K562 (cell line): ENCODE data around the gene CSAD. TPM values are rescaled to one million over a fixed set of nuclear protein-coding genes. Genes with fewer than 3 reads are reported as not detected.

ENCODE experiments used
- ATAC-seq: fragments of 200-7000 bp; cut with Tn5 transposase; 3 replicates; pipeline ENCODE4 v1.9.1; 2020; ENCODE audit warnings: moderate library complexity
- BruUV-seq: library from RNA; stranded (reverse); fragments of 400-500 nt; replicated peaks from 2 replicates; lab custom pipeline; 2021; lab: Mats Ljungman, UMichigan
- CTCF ChIA-PET: fragments of 300-600 bp; formaldehyde crosslinking; extraction: SDS; loops from one replicate; lab custom pipeline; 2021; ENCODE audit warnings: low intra/inter-chr PET ratio; lab: Yijun Ruan, JAX
- POLR2A ChIA-PET: fragments of 300-600, 350-650 bp; sonication (Branson Sonifier 250); formaldehyde crosslinking; extraction: SDS; loops from one replicate; lab custom pipeline; 2021; ENCODE audit warnings: antibody characterized with exemption, inconsistent platforms; lab: Yijun Ruan, JAX
- DNase-seq, 4 experiments: peaks; one replicate each; pipeline versions ENCODE4 v3.0.0 to v3.0.0-alpha.2; 2011 to 2018; ENCODE audit warnings: low spot score in 3 of 4, mixed read lengths in 3 of 4; ENCODE audit errors: extremely low read depth in 1 of 4
- FAIRE-seq: peaks from 2 replicates; lab custom pipeline; 2011; peaks lifted over from hg19 to GRCh38; lab: Jason Lieb, UNC
- H2AFZ ChIP-seq: 2 replicates; pipeline ENCODE4 v1.6.0; 2011; ENCODE audit warnings: low read depth, low read length, control low read depth, inconsistent platforms
- H3K27ac ChIP-seq: fragments of 200-600 bp; 3 replicates; pipeline ENCODE4 v1.8.0; 2011; ENCODE audit warnings: low read depth, mild to moderate bottlenecking, control low read depth, inconsistent platforms, low read length, moderate library complexity, mixed read lengths; ENCODE audit errors: extremely low read depth
- H3K27me3 ChIP-seq, 2 experiments: fragments of 300-600 bp in 1 of 2; 2 replicates in 1 of 2; 3 replicates in 1 of 2; pipeline versions ENCODE4 v1.6.0 to v1.8.0; 2011; ENCODE audit warnings: inconsistent platforms in 2 of 2, low read length in 2 of 2, mild to moderate bottlenecking in 1 of 2, mixed read lengths in 1 of 2, moderate library complexity in 1 of 2; ENCODE audit not compliant: control insufficient read depth in 2 of 2, insufficient read depth in 2 of 2
- H3K36me3 ChIP-seq: fragments of 300-600 bp; 3 replicates; pipeline ENCODE4 v1.8.0; 2011; ENCODE audit warnings: mild to moderate bottlenecking, low read length, inconsistent platforms; ENCODE audit not compliant: control insufficient read depth, insufficient read depth
- H3K4me1 ChIP-seq, 2 experiments: fragments of 200-600 bp in 1 of 2; replicated peaks in 1 of 2; 2 replicates in 1 of 2; 3 replicates in 1 of 2; pipeline versions ENCODE4 v1.5.1 to v1.8.0; 2011; ENCODE audit warnings: inconsistent platforms in 2 of 2, low read length in 2 of 2, mild to moderate bottlenecking in 1 of 2, mixed read lengths in 1 of 2, moderate library complexity in 1 of 2; ENCODE audit not compliant: control insufficient read depth in 2 of 2, insufficient read depth in 2 of 2
- H3K4me2 ChIP-seq: 2 replicates; pipeline ENCODE4 v1.6.1; 2011; ENCODE audit warnings: low read length, control low read depth, inconsistent platforms, mixed read lengths; ENCODE audit not compliant: insufficient read depth
- H3K4me3 ChIP-seq: fragments of 200-600 bp; sonication (generic), shearing (Covaris generic); 2 replicates; pipeline ENCODE4 v1.5.1; 2016; ENCODE audit warnings: control low read depth, inconsistent platforms
- H3K79me2 ChIP-seq: fragments of 200-600 bp; 3 replicates; pipeline ENCODE4 v1.8.0; 2011; ENCODE audit warnings: low read length, inconsistent platforms; ENCODE audit not compliant: control insufficient read depth, insufficient read depth
- H3K9ac ChIP-seq, 2 experiments: 2 replicates each; pipeline versions ENCODE4 v1.6.0 to v1.6.1; 2011; ENCODE audit warnings: low read depth in 2 of 2, low read length in 2 of 2, control low read depth in 1 of 2, inconsistent platforms in 1 of 2, mild to moderate bottlenecking in 1 of 2, mixed read lengths in 1 of 2; ENCODE audit not compliant: insufficient read depth in 1 of 2
- H3K9me1 ChIP-seq: one replicate; pipeline ENCODE4 v1.6.0; 2011; ENCODE audit warnings: inconsistent platforms, mild to moderate bottlenecking, low read length, moderate library complexity; ENCODE audit not compliant: control insufficient read depth, insufficient read depth
- H3K9me3 ChIP-seq: replicated peaks from 2 replicates; pipeline ENCODE4 v1.5.1; 2011; ENCODE audit warnings: low read depth, low read length, inconsistent platforms; ENCODE audit not compliant: control insufficient read depth, insufficient read depth
- H4K20me1 ChIP-seq: replicated peaks from 2 replicates; pipeline ENCODE4 v1.6.1; 2011; ENCODE audit warnings: low read length, inconsistent platforms, mixed read lengths; ENCODE audit not compliant: control insufficient read depth, insufficient read depth
- C11orf30 ChIP-seq: fragments of 450-650 bp; IDR thresholded peaks from 2 replicates; pipeline ENCODE4 v1.6.1; 2016; ENCODE audit warnings: low read depth, mild to moderate bottlenecking
- FOXJ2 ChIP-seq: fragments of 200-800 bp; sonication (Bioruptor generic); IDR thresholded peaks from 2 replicates; pipeline ENCODE4 v1.6.1; 2016; ENCODE audit warnings: missing genetic modification characterization, missing compliant biosample characterization
- KDM4B ChIP-seq, 2 experiments: fragments of 450-650 bp in 1 of 2; sonication (generic) in 1 of 2; IDR thresholded peaks; 2 replicates each; pipeline ENCODE4 v1.6.1; 2016 to 2017; ENCODE audit warnings: borderline replicate concordance in 2 of 2, antibody characterized with exemption in 1 of 2, low read depth in 1 of 2, mild to moderate bottlenecking in 1 of 2
- MAFF ChIP-seq: IDR thresholded peaks from 2 replicates; pipeline ENCODE4 v1.6.1; 2012; ENCODE audit warnings: low read length, improper control_type of control experiment
- MCM7 ChIP-seq, 2 experiments: fragments of 450-650 bp; IDR thresholded peaks; 2 replicates each; pipeline ENCODE4 v1.6.1; 2016 to 2018
- SMARCB1 ChIP-seq: IDR thresholded peaks from 2 replicates; pipeline ENCODE4 v1.6.1; 2011; ENCODE audit warnings: improper control_type of control experiment, low read depth; ENCODE audit not compliant: insufficient read length
- ZKSCAN8 ChIP-seq: fragments of 200-800 bp; sonication (Bioruptor generic); IDR thresholded peaks from 2 replicates; pipeline ENCODE4 v1.6.1; 2016; ENCODE audit warnings: missing genetic modification characterization, missing compliant biosample characterization
- ZNF24 ChIP-seq: fragments of 450-650 bp; IDR thresholded peaks from 2 replicates; pipeline ENCODE4 v1.6.1; 2016
- in situ Hi-C: fragments of 300-500 bp; cut with MboI; formaldehyde crosslinking; loops from 4 replicates; pipeline ENCODE4 v1.15.0; 2018; ENCODE audit warnings: inconsistent platforms, mixed read lengths
- intact Hi-C: fragments of 100-400 bp; cut with micrococcal nuclease; formaldehyde crosslinking; loops from 2 replicates; pipeline ENCODE4 v1.14.2; 2022
- polyA plus RNA-seq, 8 experiments: library from polyadenylated mRNA; depleted of rRNA in 4 of 8; stranded (reverse) in 5 of 8; unstranded in 3 of 8; fragments of >200 nt; fragmentation: Nextera tagmentation in 2 of 8; fragmentation: Illumina TruSeq in 1 of 8; extraction: Ambion mirVana in 2 of 8; extraction: Trizol in 1 of 8; gene quantifications; 2 replicates each; pipeline versions ENCODE4 v1.2.1 to v1.2.3, GENCODE V29; 2011 to 2014; ENCODE audit warnings: inconsistent platforms in 1 of 8, missing spikeins in 1 of 8
- total RNA-seq, 7 experiments: library from RNA; depleted of rRNA in 6 of 7; stranded (reverse); fragments of >200 nt in 6 of 7; fragmentation: Illumina TruSeq in 2 of 7; extraction: Trizol in 2 of 7; gene quantifications; 2 replicates each; pipeline versions ENCODE4 v1.2.1 to v1.2.3, GENCODE V29; 2011 to 2021; ENCODE audit warnings: low replicate concordance in 1 of 7

CSAD gene
- total and polyA plus RNA-seq, 9 of the 15 experiments (the other 6 are each of a cell fraction or from before 2014, with no cell fraction given) = 1.8 to 19.6 (median 8.1) TPM

DNA sequence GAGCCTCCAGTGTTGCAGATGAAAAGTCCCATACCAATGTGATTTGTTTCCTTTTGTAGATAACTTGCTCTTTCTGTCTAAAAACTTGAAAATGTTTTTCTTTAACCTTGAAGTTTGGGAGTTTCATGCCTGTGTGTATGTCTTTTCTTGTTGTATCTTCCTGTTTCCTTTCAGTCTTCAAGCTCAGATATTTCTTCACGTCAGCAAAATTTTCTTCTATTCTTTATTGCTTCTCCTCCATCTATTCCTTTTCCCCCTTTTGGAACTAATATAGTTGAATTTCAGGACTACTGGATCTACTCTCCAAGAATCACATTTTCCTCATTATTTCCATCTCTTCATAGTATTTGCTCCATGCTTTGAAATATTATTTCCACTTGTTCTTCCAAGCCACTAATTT lies 53.6 kb downstream of the CSAD start (continued):
- TF ChIP-seq C11orf30 (peak; percentile 89), FOXJ2 (tag) (no peak), SMARCB1 (no peak), MAFF (peak; percentile 79), ZKSCAN8 (CRISPR knock-in tag) (no peak), KDM4B (IDR thresholded peaks at IDR 0.05; ENCODE audit: borderline replicate concordance in 2 of 2, low read depth in 1 of 2) (no peak)

DNA sequence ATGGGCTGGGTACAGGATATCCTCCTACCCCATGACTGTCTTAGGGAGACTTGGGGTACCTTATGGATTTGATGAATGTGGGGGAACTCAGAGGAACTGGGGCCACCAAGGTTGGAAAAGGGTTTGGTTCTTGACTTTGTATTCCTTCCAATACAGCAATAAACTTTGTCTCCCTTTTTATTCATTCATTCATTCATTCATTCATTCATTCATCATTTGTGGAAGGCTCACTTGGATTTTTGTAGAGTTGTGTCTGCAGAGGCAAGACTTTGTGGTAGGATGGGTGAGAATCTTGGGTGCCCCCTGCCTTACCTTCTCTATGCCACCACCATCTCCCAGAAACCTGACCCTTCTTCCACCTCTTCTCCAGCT lies 56.4 kb downstream of the CSAD start:
- no TSS peak for BruUV-seq
- Histone ChIP-seq H3K4me1 (peaks cover 0 to 9% of the 10 kb centered on the region in 2 experiments; a peak in 3 of 5 replicates), H3K36me3 (no peaks in the 10 kb centered on the region), H2AFZ (no peak overlapping the region), H3K79me2 (no peaks in the 10 kb centered on the region), H3K4me3 (no peak overlapping the region), H3K9me1 (no peaks in the 10 kb centered on the region), H3K27ac (no peak overlapping the region), H3K4me2 (no peak overlapping the region), H3K27me3 (peaks cover 8 to 13% of the 10 kb centered on the region in 2 experiments), H3K9me3 (no peaks in the 10 kb centered on the region), H3K9ac (no peak overlapping the region), H4K20me1 (no peaks in the 10 kb centered on the region)
- ATAC-seq (no peak), FAIRE-seq (no peak), DNase-seq (no peak)
- in situ Hi-C loops = no loop called here
- ChIA-PET POLR2A (no interaction called here), CTCF (no interaction called here)
- TF ChIP-seq MCM7 (IDR thresholded peaks at IDR 0.05) (no peak), ZNF24 (peak; percentile 91)
- intact Hi-C loops = no loop called here
